ENCODE data around the gene USP2.

The USP2 gene

DNA sequence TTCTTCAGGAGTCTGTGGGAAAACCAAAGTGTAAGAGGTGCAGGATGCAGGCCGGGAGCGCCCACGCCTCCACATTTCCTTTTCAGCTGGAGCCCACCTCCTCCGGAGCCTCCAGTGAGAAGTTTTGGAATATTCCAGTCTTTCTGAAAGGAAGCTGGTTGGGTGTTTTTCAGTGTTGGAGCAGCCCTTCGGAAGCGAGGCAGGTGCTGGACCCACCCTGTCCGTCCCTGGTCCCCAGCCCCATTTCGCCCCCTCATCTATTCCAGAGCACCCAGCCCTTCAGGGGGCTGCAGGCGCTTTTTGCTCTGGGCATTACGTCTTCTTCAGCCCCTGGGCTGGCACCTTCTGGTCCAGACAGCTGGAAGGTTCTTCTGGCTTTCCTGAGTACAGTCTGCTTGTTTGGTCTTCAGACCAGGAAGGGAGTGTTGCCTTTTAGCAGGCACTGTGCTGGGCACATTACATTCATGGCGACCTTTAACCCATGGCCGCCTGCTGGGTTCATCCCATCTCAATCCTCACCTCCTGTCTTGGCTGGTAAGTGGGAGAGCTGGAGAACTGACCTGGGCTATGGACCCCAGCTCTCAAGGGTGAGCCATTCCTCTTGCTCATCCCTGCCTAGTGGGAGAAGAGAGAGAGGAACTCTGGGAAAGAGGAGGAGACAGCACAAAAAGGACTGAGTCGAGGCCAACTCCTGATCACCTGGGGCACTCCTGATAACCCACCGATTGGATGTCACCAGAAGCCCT, 42.2 kb upstream of the USP2 start:
- no peaks in the 10 kb centered on the region for H3K36me3 ChIP-seq (ENCODE audit: control insufficient read depth, insufficient read depth, low read length)
- TF ChIP-seq, protein P1, sequence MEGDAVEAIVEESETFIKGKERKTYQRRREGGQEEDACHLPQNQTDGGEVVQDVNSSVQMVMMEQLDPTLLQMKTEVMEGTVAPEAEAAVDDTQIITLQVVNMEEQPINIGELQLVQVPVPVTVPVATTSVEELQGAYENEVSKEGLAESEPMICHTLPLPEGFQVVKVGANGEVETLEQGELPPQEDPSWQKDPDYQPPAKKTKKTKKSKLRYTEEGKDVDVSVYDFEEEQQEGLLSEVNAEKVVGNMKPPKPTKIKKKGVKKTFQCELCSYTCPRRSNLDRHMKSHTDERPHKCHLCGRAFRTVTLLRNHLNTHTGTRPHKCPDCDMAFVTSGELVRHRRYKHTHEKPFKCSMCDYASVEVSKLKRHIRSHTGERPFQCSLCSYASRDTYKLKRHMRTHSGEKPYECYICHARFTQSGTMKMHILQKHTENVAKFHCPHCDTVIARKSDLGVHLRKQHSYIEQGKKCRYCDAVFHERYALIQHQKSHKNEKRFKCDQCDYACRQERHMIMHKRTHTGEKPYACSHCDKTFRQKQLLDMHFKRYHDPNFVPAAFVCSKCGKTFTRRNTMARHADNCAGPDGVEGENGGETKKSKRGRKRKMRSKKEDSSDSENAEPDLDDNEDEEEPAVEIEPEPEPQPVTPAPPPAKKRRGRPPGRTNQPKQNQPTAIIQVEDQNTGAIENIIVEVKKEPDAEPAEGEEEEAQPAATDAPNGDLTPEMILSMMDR (IDR thresholded peaks at IDR 0.05; ENCODE audit: insufficient read depth, low read length, poor library complexity, severe bottlenecking): no peak
- H3K4me3 ChIP-seq (replicated peaks; ENCODE audit: low read depth, low read length): no peak overlapping the region
- no peak for DNase-seq (ENCODE audit: extremely low read depth, insufficient read length)
- H3K27me3 ChIP-seq (replicated peaks; ENCODE audit: control insufficient read depth, insufficient read depth, low read length): no peaks in the 10 kb centered on the region

DNA sequence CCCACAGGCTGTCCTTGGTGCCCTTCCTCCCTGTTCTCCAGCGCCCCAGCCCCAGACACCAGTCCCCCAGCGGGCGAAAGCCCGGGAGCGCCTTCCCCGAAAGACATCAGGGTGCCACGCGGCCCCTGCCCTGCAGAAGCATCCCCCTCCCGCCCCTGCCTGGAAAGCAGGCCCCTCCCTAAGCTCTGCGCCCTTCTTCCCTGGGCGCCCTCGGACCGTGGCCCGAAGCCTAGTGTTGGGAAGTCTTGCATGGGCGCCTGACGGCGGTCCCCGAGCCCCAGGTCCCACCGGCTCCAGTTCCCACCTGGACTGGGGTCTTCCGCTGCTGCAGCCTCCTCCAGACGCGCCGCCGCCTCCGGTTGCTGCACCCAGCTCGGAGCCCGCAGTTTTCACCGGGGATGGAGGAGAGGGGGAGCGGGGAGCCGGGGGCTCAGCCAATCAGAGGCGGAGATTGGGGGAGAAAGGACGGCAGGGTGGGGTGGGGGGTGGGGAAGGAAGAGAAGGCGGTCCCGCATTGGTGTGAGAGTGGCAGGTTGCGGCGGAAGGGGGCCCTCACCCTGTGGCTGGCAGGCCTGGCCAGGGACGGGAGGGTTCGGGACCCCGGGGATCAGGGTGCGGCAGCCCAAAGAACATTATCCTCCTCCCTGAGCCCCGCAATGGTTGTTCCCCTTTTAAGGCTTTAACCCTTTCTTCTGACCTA, 41.5 kb upstream of the USP2 start, which contains the start of gene THY1:
Gene THY1 (minus strand): TSS at position 364 of the 700 bp plus-strand sequence. CDS start 2,267 bp downstream, outside the sequence.
- Histone ChIP-seq H3K4me3 (replicated peaks; ENCODE audit: low read depth, low read length) (peak within 1 kb of the TSS; percentile 45), H3K36me3 (ENCODE audit: control insufficient read depth, insufficient read depth, low read length) (no peaks in the 10 kb centered on the region), H3K27me3 (replicated peaks; ENCODE audit: control insufficient read depth, insufficient read depth, low read length) (no peaks in the 10 kb centered on the region)
- no peak for DNase-seq (ENCODE audit: extremely low read depth, insufficient read length)
- TF ChIP-seq, protein P1 (IDR thresholded peaks at IDR 0.05; ENCODE audit: insufficient read depth, low read length, poor library complexity, severe bottlenecking): no peak

DNA sequence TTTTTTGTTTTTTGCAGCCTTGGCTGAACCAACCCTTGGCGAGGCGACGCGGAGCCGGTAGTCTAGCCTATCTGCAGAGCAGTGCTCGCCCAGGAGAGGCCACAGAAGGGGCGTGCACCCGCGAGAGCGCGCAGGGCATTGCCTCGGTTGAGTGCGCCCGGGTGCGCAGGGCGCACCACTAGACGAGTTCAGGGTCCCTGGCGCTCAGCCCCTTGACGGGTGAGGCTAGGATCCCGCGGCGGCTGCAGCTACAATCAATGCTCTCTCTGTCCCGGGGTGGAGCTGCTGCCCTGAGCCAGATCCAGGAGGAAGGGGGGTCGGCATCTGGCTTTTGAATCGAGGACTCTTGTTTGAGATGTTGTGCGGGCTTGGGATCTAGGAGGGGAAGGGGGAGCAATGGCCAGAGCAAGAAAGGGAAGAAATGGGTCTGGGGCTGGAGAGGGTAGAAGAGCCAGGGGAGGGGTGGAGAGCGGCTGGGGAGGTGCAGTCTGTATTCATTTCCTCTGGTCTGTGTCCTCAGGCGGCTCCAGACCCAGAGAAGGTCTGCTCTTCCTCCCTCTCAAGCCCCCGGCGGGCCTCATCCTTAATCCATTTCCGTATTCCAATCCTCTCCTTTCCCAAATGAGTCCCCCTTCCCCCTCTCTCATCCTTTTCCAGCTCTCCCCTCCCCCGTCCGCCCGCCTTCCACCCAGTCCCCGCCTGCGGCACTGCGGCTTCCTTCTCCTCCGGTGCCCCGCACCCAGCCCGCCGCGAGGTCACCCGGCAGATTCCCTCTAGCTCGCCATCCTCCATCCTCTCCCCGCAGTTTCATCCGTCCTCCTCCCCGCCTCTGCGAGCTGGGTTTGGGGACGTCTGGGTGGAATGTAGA, 40.7 kb upstream of the USP2 start:
- Histone ChIP-seq H3K36me3 (ENCODE audit: control insufficient read depth, insufficient read depth, low read length) (no peaks in the 10 kb centered on the region), H3K27me3 (replicated peaks; ENCODE audit: control insufficient read depth, insufficient read depth, low read length) (no peaks in the 10 kb centered on the region), H3K4me3 (replicated peaks; ENCODE audit: low read depth, low read length) (peak overlapping the region; percentile 45)
- TF ChIP-seq, protein P1 (IDR thresholded peaks at IDR 0.05; ENCODE audit: insufficient read depth, low read length, poor library complexity, severe bottlenecking): peak; percentile 6
- no peak for DNase-seq (ENCODE audit: extremely low read depth, insufficient read length)

DNA sequence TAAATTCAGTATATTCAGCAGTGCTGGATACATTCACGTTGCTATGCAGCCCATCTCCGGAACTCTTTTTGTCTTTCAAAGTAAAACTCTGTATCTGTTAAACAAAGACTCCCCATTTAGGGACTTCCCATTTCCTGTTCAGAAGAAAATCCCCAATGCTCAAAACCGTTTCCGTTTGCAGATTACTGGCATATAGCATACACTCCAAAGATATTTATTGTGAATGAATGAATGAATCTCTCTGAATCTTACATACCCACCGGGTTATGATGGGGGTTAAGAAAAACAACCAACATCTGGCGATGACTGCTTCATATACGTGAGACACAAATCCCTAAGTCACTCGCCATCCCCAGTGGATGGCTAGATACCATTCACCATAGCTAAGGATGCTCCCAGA, 39.9 kb upstream of the USP2 start:
- peak overlapping the region; percentile 45 for H3K4me3 ChIP-seq (replicated peaks; ENCODE audit: low read depth, low read length)
- H3K36me3 ChIP-seq (ENCODE audit: control insufficient read depth, insufficient read depth, low read length): no peaks in the 10 kb centered on the region
- no peaks in the 10 kb centered on the region for H3K27me3 ChIP-seq (replicated peaks; ENCODE audit: control insufficient read depth, insufficient read depth, low read length)
- DNase-seq (ENCODE audit: extremely low read depth, insufficient read length): no peak
- TF ChIP-seq, protein P1 (IDR thresholded peaks at IDR 0.05; ENCODE audit: insufficient read depth, low read length, poor library complexity, severe bottlenecking): no peak

DNA sequence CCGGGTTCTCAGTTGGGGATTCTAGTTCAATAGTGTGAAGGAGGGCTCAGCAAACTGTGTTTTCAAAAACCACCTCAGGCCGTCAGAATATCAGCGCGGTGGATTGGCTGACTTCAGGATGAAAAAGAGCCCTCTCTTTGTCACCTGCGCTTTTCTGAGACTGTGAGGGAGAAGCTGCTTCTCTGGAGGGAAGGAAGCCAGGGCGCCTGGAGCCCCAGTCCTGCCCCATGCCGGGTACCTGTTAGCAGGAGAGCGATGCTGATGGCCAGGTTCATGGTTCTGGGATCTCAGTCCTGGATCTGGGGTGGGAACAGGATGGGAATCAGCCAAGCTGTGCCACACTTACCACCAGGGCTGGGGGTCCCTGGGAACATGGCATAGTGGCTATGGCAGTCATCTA, 39.1 kb upstream of the USP2 start:
- DNase-seq (ENCODE audit: extremely low read depth, insufficient read length): no peak
- H3K4me3 ChIP-seq (replicated peaks; ENCODE audit: low read depth, low read length): no peak overlapping the region
- TF ChIP-seq, protein P1 (IDR thresholded peaks at IDR 0.05; ENCODE audit: insufficient read depth, low read length, poor library complexity, severe bottlenecking): no peak
- H3K27me3 ChIP-seq (replicated peaks; ENCODE audit: control insufficient read depth, insufficient read depth, low read length): no peaks in the 10 kb centered on the region
- no peaks in the 10 kb centered on the region for H3K36me3 ChIP-seq (ENCODE audit: control insufficient read depth, insufficient read depth, low read length)

Data from GM06990 (cell line).